Activated CD8-positive, alpha-beta memory T cell treated with anti-CD3 and anti-CD28 coated beads for 36 hours (primary cell): ENCODE data around the gene DIO3. TPM values are rescaled to one million over a fixed set of nuclear protein-coding genes. Genes with fewer than 3 reads are reported as not detected.

Source experiments
- CTCF ChIA-PET: fragments of 350-600 bp; sonication (Branson Sonifier 250); formaldehyde crosslinking; loops from one replicate; lab custom pipeline; 2021; ENCODE audit warnings: antibody characterized with exemption; lab: Charles Lee
- POLR2A ChIA-PET: fragments of 350-600 bp; sonication (Branson Sonifier 250); formaldehyde crosslinking; loops from one replicate; lab custom pipeline; 2021; ENCODE audit warnings: antibody characterized with exemption; lab: Charles Lee
- total RNA-seq, 2 experiments: library from RNA; stranded (reverse); gene quantifications; one replicate each; pipeline ENCODE4 v1.2.3, GENCODE V29; 2021

DIO3 gene
- total RNA-seq, 2 experiments from 2014 or later = not detected

DNA sequence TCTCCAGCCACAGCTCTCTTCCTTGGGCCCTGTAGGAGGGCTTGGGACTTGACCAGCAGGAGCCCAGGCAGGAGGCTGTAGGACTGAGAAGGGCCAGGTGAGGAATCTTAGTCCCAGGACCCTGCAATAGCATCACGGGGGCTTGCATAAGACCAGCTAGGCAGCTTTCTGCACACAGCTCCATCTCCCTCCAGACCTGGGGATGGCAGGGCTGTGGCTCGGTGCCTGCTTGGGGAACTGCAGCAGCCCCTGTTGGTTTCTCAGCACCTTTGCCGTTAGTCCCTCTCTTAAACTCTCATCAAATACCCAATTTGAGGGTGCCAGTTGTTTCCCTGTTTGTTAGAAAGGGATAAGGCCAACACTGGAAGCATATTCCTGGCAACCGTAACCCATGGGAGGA, 14.3 kb downstream of the DIO3 start:
- ChIA-PET CTCF (no interaction called here), POLR2A (no interaction called here)

DNA sequence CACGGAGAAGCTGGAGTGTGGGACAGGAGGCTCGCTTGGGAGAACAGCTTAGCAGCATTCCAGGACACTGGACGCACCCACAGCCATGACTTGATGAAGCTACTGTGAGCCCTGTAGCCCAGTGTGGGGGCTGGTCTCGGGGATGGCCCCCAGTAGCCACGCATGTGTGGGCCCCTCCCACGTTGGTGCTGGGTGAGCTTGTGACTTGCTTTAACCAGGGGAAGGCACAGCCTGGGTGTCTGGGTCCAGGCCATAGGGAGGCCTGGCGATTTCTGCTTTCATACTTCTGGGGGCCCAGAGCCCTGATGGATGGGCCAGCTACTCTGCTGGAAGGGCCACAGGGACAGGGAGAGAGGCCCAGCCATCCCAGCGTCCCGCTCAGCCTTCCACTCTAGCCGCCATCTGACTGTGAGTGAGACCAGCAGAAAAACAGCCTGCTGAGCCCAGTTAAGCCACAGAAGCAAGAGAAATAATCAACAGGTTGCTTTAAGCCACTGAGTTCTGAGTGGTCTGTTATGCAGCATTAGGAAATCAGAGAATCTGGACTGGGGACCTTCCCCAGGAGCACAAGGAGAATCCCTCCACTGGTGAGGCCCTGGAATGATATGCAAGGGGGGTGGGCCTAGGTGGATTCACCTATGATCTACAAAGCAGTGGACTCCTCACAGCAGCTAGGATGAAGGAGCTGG, 16.1 kb downstream of the DIO3 start:
- ChIA-PET CTCF (no interaction called here), POLR2A (no interaction called here)

DNA sequence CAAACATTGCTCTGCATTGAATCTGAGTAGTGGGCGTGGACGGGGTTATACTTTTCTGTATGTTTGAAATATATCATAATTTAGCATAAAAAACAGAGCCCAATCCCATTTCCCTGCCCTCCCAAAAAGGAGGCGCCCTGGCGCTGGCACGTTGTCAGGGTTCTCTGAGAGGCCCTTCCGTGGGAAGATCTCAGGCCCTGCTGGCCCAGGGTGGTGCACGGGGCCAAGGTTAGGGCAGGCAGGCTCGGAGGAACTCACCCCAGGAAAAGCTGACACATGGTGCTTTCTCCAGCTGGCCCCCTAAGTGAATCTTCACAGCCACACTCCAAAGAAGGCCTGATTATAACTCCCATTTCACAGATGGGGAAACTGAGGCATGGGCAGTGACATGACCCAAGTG, 17.2 kb downstream of the DIO3 start:
- POLR2A ChIA-PET = no interaction called here
- CTCF ChIA-PET = no interaction called here

GRCh38 chr14:101579372-101580080, 18.2 kb downstream of the DIO3 start:
- ChIA-PET POLR2A (no interaction called here), CTCF (no interaction called here)

GRCh38 chr14:101581806-101582205, 20.5 kb downstream of the DIO3 start:
- CTCF ChIA-PET = no interaction called here

DNA sequence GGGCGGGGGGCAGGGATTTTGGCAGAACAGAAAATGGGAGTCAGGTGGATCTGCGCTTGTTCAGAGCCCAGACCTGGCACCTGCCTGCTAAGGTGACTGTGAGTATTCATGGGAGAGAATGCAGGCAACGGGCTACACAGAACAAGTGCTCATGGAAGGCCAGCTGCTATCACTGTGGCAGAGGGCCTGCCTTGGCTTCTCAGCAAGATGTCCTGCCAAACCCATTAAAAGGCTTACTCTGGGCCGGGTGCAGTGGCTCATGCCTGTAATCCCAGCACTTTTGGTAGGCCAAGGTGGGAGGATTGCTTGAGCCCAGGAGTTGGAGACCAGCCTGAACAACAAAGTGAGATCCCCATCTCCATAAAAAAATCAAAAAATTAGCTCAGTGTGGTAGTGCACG, 21.0 kb downstream of the DIO3 start:
- POLR2A ChIA-PET = no interaction called here
- CTCF ChIA-PET = no interaction called here

More at GRCh38 chr14:101581806-101582205, 20.5 kb downstream of the DIO3 start:
- POLR2A ChIA-PET = no interaction called here

- ChIA-PET CTCF (no interaction called here), POLR2A (no interaction called here)
Observed at GRCh38 chr14:101583006-101583714, 21.9 kb downstream of the DIO3 start.

GRCh38 chr14:101583715-101584054, 22.4 kb downstream of the DIO3 start:
- ChIA-PET POLR2A (no interaction called here), CTCF (interaction anchor here (1.6 kb wide), 1 partner anchor 45 kb away, joined by 4 read pairs; no protein-coding TSS in a partner anchor)

GRCh38 chr14:101584055-101584859, 23.0 kb downstream of the DIO3 start:
- POLR2A ChIA-PET = no interaction called here
- CTCF ChIA-PET = interaction anchor here (1.6 kb wide), 1 partner anchor 45 kb away, joined by 4 read pairs; no protein-coding TSS in a partner anchor

DNA sequence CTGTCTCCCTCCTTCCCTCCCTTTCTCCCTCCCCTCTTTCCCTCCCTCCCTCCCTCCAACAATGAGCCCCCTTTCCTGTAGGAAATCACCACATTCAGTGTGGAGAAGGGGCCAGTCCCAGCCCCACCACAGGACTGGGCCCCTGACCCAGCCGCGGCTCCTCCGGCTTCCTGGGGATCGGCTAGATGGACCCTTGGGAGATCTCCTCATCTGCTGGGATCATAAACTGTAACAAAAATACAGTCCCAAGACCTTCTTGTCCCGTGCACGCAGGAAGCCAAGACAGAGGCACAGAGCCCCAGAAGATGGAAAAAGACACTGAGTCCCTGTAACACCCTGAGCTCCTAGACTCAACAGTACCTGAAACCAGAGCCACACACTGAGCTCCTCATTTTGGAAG, 23.9 kb downstream of the DIO3 start:
- POLR2A ChIA-PET = no interaction called here
- CTCF ChIA-PET = interaction anchor here (1.6 kb wide), 1 partner anchor 44 kb away, joined by 4 read pairs; no protein-coding TSS in a partner anchor

- POLR2A ChIA-PET = interaction anchor here (0.6 kb wide), 1 partner anchor 1351 kb away, joined by 4 read pairs; no protein-coding TSS in a partner anchor
- CTCF ChIA-PET = no interaction called here
Observed at GRCh38 chr14:101586531-101587430, 25.5 kb downstream of the DIO3 start.

DNA sequence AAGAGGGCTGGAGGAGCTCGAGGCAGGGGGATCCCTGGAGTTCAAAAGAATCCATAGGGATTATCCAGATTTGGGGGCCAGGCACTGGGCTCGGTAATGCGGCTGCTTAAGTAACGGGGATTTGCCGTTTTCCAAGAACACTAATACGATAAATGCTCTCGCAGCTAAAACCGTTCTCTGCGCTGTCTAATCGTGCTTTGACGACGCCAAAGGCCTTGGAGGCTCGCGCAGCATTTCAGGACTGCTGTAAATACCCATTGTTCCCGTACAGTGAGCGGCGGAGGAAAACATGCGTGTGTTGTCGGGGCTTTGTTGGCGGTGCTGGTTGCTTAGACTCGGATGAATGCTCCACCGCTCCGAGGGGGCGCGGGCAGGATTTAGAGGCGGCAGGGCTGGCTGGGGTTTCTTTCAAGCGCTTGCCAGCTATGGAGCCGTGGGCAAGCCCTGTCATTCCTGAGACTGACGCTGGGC, 26.2 kb downstream of the DIO3 start:
- CTCF ChIA-PET = no interaction called here
- POLR2A ChIA-PET = interaction anchor here (0.6 kb wide), 1 partner anchor 1352 kb away, joined by 4 read pairs; no protein-coding TSS in a partner anchor

GRCh38 chr14:101588286-101588975, 27.1 kb downstream of the DIO3 start:
- ChIA-PET CTCF (interaction anchor here (1.1 kb wide), 1 partner anchor 15 kb away, joined by 3 read pairs; no protein-coding TSS in a partner anchor), POLR2A (no interaction called here)

GRCh38 chr14:101588990-101589389, 27.7 kb downstream of the DIO3 start:
- CTCF ChIA-PET = interaction anchor here (1.1 kb wide), 1 partner anchor 15 kb away, joined by 3 read pairs; no protein-coding TSS in a partner anchor
- POLR2A ChIA-PET = no interaction called here

- CTCF ChIA-PET = interaction anchor here (1.1 kb wide), 1 partner anchor 14 kb away, joined by 3 read pairs; no protein-coding TSS in a partner anchor
- POLR2A ChIA-PET = no interaction called here
Observed at GRCh38 chr14:101589486-101590015, 28.3 kb downstream of the DIO3 start.

DNA sequence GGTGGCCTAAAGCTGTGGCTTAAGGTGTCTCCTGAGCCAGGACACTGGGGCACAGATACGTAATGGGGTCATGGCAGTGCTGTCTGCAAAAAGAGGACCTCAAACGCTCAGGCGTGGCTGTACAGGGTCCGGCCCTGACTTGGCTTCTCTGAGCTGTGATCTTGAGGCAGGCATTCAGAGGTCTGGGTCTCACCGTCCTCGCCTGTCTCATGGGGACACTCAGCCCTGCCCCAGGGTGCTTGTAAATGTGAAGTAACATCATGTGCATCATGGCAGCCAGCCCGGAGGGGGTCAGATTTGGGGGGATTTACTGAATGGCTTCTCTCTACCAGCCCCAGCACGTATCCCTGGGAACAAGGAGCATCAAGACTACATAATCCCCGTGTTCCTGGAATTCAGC, 28.8 kb downstream of the DIO3 start:
- ChIA-PET CTCF (no interaction called here), POLR2A (no interaction called here)

- ChIA-PET CTCF (no interaction called here), POLR2A (no interaction called here)
Observed at GRCh38 chr14:101590616-101591015, 29.3 kb downstream of the DIO3 start.
